ENCODE results near the gene MSL3B.

- TF ChIP-seq CTCF (IDR thresholded peaks at IDR 0.05) (no peak), POLR2A (IDR thresholded peaks at IDR 0.05) (no peak)
Observed at GRCh38 chr2:233822101-233822771, 46.0 kb downstream of the MSL3B start.

All from right lobe of liver (tissue), 4 donors.